HFFc6 (cell line): ENCODE measurements around the gene MFAP4. TPM values are rescaled to one million over a fixed set of nuclear protein-coding genes. Genes with fewer than 3 reads are reported as not detected.

Experiments used
- DNase-seq: peaks from one replicate; pipeline ENCODE4 v3.0.0-alpha.2; 2018
- H3K27ac Mint-ChIP-seq: 2 replicates; pipeline ENCODE4 v1.8.0; 2020; ENCODE audit warnings: mild to moderate bottlenecking, mixed read lengths
- H3K27me3 Mint-ChIP-seq: 2 replicates; pipeline ENCODE4 v1.8.0; 2021; ENCODE audit warnings: mild to moderate bottlenecking, moderate library complexity, mixed read lengths; ENCODE audit not compliant: insufficient read depth
- H3K36me3 Mint-ChIP-seq: 2 replicates; pipeline ENCODE4 v1.8.0; 2021; ENCODE audit warnings: low read depth, mixed read lengths
- H3K4me1 Mint-ChIP-seq: 2 replicates; pipeline ENCODE4 v1.8.0; 2020; ENCODE audit warnings: low read depth, mixed read lengths
- H3K4me3 Mint-ChIP-seq: 2 replicates; pipeline ENCODE4 v1.8.0; 2020; ENCODE audit warnings: mild to moderate bottlenecking, moderate library complexity, mixed read lengths
- H3K9me3 Mint-ChIP-seq: 2 replicates; pipeline ENCODE4 v1.8.0; 2020; ENCODE audit warnings: mild to moderate bottlenecking, mixed read lengths
- total RNA-seq, 6 experiments: library from RNA; stranded (reverse); fragmentation: NEBNext Ultra II Directional; extraction: Animal tissue kit (Norgen Biotek cat#: 25700); gene quantifications; 2 replicates in 1 of 6; 3 replicates in 5 of 6; pipeline ENCODE4 v1.2.3, GENCODE V29; 2021
- TF ChIP-seq, protein P1 (sequence below): fragments of 200-600 bp; sonication (generic); IDR thresholded peaks from 2 replicates; pipeline ENCODE4 v1.5.0; 2021; ENCODE audit warnings: antibody characterized with exemption, mild to moderate bottlenecking

Gene MFAP4
- total RNA-seq, 6 experiments from 2014 or later: 17.7 to 46.5 (median 22.0) TPM

DNA sequence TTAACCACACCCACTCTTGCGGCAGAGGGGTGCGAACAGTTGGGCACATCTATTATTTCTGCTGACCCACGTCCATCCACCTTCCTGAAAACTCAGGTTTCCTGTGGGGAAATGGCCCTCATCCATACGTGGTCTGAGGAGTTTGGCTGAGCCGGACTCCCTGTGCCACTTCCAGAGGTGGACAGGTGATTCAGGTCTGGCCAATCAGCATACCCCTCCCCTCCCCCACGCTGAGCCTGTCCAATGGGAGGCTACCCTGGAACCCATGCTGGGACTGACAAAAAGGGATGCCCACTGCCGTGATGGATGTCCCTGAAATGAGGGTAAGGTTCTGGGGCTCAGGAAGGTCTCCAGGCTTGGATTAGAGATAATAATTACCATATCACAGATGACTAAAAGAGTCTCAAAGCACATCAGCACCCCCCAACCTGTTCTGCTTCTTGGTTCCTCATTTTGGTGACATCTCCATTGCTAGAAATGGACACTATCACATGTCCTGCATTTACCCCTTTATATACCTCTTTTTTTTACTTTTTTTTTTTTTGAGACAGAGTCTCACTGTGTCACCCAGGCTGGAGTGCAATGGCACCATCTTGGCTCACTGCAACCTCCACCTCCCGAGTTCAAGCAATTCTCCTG, 14.0 kb downstream of the MFAP4 start:
- no peaks in the 10 kb centered on the region for H3K36me3 Mint-ChIP-seq
- no peak for DNase-seq
- no peaks in the 10 kb centered on the region for H3K9me3 Mint-ChIP-seq
- peaks cover 30% of the 10 kb centered on the region for H3K4me1 Mint-ChIP-seq
- TF ChIP-seq, protein P1, sequence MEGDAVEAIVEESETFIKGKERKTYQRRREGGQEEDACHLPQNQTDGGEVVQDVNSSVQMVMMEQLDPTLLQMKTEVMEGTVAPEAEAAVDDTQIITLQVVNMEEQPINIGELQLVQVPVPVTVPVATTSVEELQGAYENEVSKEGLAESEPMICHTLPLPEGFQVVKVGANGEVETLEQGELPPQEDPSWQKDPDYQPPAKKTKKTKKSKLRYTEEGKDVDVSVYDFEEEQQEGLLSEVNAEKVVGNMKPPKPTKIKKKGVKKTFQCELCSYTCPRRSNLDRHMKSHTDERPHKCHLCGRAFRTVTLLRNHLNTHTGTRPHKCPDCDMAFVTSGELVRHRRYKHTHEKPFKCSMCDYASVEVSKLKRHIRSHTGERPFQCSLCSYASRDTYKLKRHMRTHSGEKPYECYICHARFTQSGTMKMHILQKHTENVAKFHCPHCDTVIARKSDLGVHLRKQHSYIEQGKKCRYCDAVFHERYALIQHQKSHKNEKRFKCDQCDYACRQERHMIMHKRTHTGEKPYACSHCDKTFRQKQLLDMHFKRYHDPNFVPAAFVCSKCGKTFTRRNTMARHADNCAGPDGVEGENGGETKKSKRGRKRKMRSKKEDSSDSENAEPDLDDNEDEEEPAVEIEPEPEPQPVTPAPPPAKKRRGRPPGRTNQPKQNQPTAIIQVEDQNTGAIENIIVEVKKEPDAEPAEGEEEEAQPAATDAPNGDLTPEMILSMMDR: no peak
- no peak overlapping the region for H3K4me3 Mint-ChIP-seq
- peaks cover 3% of the 10 kb centered on the region for H3K27me3 Mint-ChIP-seq
- no peak overlapping the region for H3K27ac Mint-ChIP-seq

DNA sequence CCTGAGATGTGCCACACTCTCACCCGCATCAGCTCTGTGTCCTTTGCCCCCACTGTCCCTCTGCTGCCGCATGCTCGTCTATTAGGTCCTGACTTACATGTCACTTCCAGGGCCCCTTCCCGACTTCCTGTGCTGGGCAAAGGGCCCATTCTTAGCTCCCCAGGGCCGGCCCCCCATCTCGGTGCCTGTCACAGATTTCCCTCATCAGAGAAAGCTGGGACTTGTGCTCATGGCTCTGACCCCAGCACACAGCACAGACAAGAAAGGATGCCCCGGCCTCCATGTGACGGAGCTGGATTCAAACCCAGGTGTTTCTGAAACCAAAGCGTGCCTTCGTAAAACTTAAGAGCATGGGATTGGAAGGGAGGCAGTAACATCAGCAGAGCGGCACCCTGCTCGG, 14.6 kb downstream of the MFAP4 start:
- no peak overlapping the region for H3K27ac Mint-ChIP-seq
- no peaks in the 10 kb centered on the region for H3K36me3 Mint-ChIP-seq
- H3K4me3 Mint-ChIP-seq: no peak overlapping the region

DNA sequence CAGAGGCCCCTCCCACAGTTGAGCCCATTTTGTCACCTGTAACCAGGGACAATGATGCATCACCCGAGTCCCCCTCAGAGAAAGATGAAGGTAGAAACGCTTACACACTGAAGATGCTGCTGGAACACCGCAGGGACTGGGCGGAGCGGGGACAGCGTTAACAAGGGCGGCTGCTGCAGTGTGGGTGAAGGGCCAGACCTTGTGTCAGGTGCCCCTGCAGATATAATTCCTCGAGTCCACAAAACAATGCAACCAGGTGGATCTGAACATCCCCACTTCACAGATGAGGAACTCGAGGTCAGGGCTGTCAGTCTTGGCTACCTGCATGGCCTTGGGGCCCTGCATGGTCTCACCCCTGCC, 15.0 kb downstream of the MFAP4 start:
- no peaks in the 10 kb centered on the region for H3K36me3 Mint-ChIP-seq
- no peak for DNase-seq
- H3K4me1 Mint-ChIP-seq: peaks cover 29% of the 10 kb centered on the region
- no peak overlapping the region for H3K27ac Mint-ChIP-seq
- H3K4me3 Mint-ChIP-seq: no peak overlapping the region
- no peaks in the 10 kb centered on the region for H3K9me3 Mint-ChIP-seq
- no peaks in the 10 kb centered on the region; the same call in 1 of the 2 replicates for H3K27me3 Mint-ChIP-seq
- TF ChIP-seq, protein P1: no peak

More for the DNA sequence above, 14.6 kb downstream of the MFAP4 start:
- TF ChIP-seq, protein P1: no peak
- Mint-ChIP-seq H3K4me1 (peaks cover 30% of the 10 kb centered on the region), H3K9me3 (no peaks in the 10 kb centered on the region), H3K27me3 (no peaks in the 10 kb centered on the region; the same call in 1 of the 2 replicates)
- DNase-seq: no peak

DNA sequence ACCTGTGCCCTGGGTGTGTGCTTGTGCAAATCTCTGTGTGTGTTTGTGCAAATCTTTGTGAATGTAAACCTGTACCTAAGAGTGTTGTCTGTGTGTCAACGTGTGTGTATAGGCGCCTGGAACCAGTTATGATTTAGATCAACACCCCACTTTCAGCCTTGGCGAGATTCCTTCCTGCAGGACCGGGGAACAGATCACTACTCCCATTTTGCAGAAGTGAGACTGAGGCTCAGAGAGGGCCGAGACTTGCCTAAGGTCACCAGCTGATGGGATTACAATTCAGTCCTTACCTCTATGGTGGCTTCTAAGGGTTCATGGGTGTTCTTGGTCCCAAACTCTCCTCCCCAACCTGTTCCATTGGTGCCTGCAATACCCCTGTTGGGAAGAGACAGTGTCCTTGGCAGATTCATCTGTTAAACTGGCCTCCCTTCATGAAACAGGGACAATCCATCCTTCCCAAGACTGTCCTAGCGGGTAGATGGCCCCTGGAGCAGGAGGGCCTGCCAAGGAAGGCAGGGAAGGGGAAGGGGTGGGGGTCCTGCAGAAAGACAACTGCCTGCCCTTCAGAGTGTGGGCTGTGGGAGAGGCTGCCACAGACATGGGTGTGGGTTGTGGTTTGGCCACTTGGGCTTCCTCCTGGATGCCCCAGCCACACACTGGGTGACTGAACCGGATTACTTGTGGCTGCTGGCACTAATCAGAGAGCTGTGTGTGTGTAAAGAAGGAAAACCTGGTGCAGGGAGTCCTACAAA, 15.6 kb downstream of the MFAP4 start:
- TF ChIP-seq, protein P1: no peak
- Mint-ChIP-seq H3K9me3 (no peaks in the 10 kb centered on the region), H3K27me3 (no peaks in the 10 kb centered on the region; the same call in 1 of the 2 replicates), H3K4me1 (peaks cover 24% of the 10 kb centered on the region), H3K4me3 (no peak overlapping the region), H3K27ac (no peak overlapping the region), H3K36me3 (no peaks in the 10 kb centered on the region)
- DNase-seq: no peak

DNA sequence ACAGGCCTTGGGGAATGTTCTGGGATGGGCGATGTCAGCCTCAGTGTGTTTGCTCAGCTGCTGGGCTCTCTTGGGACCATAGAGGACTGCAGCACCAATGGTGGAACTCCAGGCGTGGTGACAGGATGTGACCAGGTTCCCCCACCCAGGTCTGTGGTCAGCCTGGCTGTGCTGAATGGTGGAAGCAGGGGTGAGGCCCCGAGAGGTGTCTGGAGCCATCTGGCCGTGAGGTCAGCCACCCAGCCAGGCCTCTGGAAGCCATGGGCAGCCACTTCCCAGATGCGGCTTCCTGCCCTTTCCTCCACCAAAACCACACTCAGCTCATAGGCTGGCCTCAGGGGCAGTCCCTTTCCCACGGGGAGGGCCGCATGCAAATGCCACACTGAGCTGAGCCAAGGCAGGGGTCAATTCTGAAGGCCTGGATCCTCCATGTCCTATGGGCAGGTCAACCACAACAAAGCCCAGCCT, 16.5 kb downstream of the MFAP4 start:
- DNase-seq: no peak
- H3K4me3 Mint-ChIP-seq: no peak overlapping the region
- H3K27ac Mint-ChIP-seq: no peak overlapping the region
- H3K27me3 Mint-ChIP-seq: peaks cover under 1% of the 10 kb centered on the region
- TF ChIP-seq, protein P1: no peak
- no peaks in the 10 kb centered on the region for H3K36me3 Mint-ChIP-seq
- H3K9me3 Mint-ChIP-seq: no peaks in the 10 kb centered on the region
- H3K4me1 Mint-ChIP-seq: peaks cover 24% of the 10 kb centered on the region
